22Rv1 (cell line): ENCODE data around the gene APEH.

Source experiments
- H3K27ac ChIP-seq: fragments of 450-650 bp; 2 replicates; pipeline ENCODE4 v1.5.1; 2017
- CTCF ChIP-seq: fragments of 450-650 bp; IDR thresholded peaks from 2 replicates; pipeline ENCODE4 v1.5.1; 2017; ENCODE audit warnings: mild to moderate bottlenecking
- ZFX ChIP-seq: fragments of 450-650 bp; IDR thresholded peaks from 2 replicates; pipeline ENCODE4 v1.6.1; 2017; ENCODE audit warnings: antibody characterized with exemption, borderline replicate concordance

APEH gene

GRCh38 chr3:49629866-49630265 is 44.3 kb upstream of the APEH start:
- TF ChIP-seq ZFX (no peak), CTCF (no peak)
- no peak overlapping the region for H3K27ac ChIP-seq

- TF ChIP-seq CTCF = no peak
- no peak for TF ChIP-seq ZFX
These were observed 43.4 kb upstream of the APEH start for GRCh38 chr3:49630784-49631183.

GRCh38 chr3:49634736-49635135 is 39.4 kb upstream of the APEH start:
- TF ChIP-seq CTCF (no peak), ZFX (no peak)

More at GRCh38 chr3:49630784-49631183, 43.4 kb upstream of the APEH start:
- H3K27ac ChIP-seq = no peak overlapping the region

GRCh38 chr3:49636883-49637609 is 37.1 kb upstream of the APEH start:
- TF ChIP-seq CTCF (no peak), ZFX (no peak)
- no peak overlapping the region for H3K27ac ChIP-seq

More at GRCh38 chr3:49634736-49635135, 39.4 kb upstream of the APEH start:
- no peak overlapping the region for H3K27ac ChIP-seq

- TF ChIP-seq ZFX (no peak), CTCF (no peak)
- no peak overlapping the region for H3K27ac ChIP-seq
These were observed 35.7 kb upstream of the APEH start for GRCh38 chr3:49638445-49638844.

GRCh38 chr3:49639551-49639950 is 34.6 kb upstream of the APEH start:
- H3K27ac ChIP-seq = no peak overlapping the region
- no peak for TF ChIP-seq ZFX
- TF ChIP-seq CTCF = no peak

GRCh38 chr3:49641292-49641691 is 32.9 kb upstream of the APEH start:
- no peak for TF ChIP-seq ZFX
- H3K27ac ChIP-seq = no peak overlapping the region
